Right atrium auricular region (tissue), 2 donors: ENCODE measurements around the gene GNA14. TPM values are rescaled to one million over a fixed set of nuclear protein-coding genes. Genes with fewer than 3 reads are reported as not detected.

ENCODE experiments used
- DNase-seq: peaks from one replicate; pipeline ENCODE4 v3.0.0-alpha.2; 2019; ENCODE audit warnings: low spot score
- H3K27ac ChIP-seq, 2 donors: fragments of 200-600 bp; sonication (generic); 1 replicate in 1 of 2; 2 replicates in 1 of 2; pipeline ENCODE4 v1.5.1; 2016 to 2019
- H3K27me3 ChIP-seq, 2 donors: fragments of 200-600 bp; sonication (generic); one replicate each; pipeline versions ENCODE4 v1.5.1 to v1.6.0; 2017 to 2019
- H3K36me3 ChIP-seq: fragments of 200-600 bp; sonication (generic); one replicate; pipeline ENCODE4 v1.5.1; 2016
- H3K4me1 ChIP-seq, 2 donors: fragments of 200-600 bp; sonication (generic); one replicate each; pipeline versions ENCODE4 v1.5.1 to v1.6.0; 2017 to 2019
- H3K4me3 ChIP-seq, 2 donors: fragments of 200-600 bp; sonication (generic); 1 replicate in 1 of 2; 2 replicates in 1 of 2; pipeline ENCODE4 v1.5.1; 2017 to 2019; ENCODE audit warnings: mild to moderate bottlenecking in 1 of 2, moderate library complexity in 1 of 2
- H3K9me3 ChIP-seq, 2 donors: fragments of 200-600 bp; sonication (generic); one replicate each; pipeline ENCODE4 v1.5.1; 2019
- total RNA-seq, 2 donors: library from RNA; depleted of rRNA; stranded (reverse); fragments of >200 nt; gene quantifications; one replicate each; pipeline ENCODE4 v1.1.0, GENCODE V29; 2016
- TF ChIP-seq, protein P1 (sequence below), 2 donors: fragments of 200-600 bp; sonication (generic); IDR thresholded peaks; one replicate each; pipeline ENCODE4 v1.5.1; 2019; ENCODE audit warnings: antibody characterized with exemption in 2 of 2

Gene GNA14
- total RNA-seq, 2 donors from 2014 or later, result 2.2 to 4.3 TPM

- no peaks in the 10 kb centered on the region for H3K9me3 ChIP-seq
- no peak for DNase-seq
- H3K4me1 ChIP-seq, result no peaks in the 10 kb centered on the region
- no peak overlapping the region for H3K4me3 ChIP-seq
- H3K27ac ChIP-seq, result no peak overlapping the region
- TF ChIP-seq, protein P1, sequence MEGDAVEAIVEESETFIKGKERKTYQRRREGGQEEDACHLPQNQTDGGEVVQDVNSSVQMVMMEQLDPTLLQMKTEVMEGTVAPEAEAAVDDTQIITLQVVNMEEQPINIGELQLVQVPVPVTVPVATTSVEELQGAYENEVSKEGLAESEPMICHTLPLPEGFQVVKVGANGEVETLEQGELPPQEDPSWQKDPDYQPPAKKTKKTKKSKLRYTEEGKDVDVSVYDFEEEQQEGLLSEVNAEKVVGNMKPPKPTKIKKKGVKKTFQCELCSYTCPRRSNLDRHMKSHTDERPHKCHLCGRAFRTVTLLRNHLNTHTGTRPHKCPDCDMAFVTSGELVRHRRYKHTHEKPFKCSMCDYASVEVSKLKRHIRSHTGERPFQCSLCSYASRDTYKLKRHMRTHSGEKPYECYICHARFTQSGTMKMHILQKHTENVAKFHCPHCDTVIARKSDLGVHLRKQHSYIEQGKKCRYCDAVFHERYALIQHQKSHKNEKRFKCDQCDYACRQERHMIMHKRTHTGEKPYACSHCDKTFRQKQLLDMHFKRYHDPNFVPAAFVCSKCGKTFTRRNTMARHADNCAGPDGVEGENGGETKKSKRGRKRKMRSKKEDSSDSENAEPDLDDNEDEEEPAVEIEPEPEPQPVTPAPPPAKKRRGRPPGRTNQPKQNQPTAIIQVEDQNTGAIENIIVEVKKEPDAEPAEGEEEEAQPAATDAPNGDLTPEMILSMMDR (IDR thresholded peaks at IDR 0.05), result no peak
- no peaks in the 10 kb centered on the region for H3K36me3 ChIP-seq
- H3K27me3 ChIP-seq, result no peaks in the 10 kb centered on the region
These were observed 223.1 kb downstream of the GNA14 start for GRCh38 chr9:77424993-77425392.

DNA sequence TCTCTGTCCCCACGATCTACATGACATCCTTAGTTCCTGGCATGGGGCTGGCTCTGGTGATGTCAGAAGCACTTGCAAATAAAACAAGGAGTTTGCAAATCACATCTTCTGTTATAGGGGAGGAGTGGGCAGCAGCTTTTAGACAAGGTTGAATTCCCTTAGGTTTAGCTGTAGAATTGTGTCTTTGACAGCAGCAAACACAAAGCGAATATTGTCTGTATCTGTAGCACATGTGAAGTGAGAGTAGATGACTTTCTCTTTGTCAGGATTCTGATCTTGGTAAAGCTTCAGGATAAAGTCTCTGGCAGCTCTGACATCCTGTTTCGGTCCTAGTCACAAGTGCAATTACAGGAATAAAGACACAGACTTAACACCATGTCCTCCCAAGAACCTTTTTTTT is 224.3 kb downstream of the GNA14 start:
- H3K9me3 ChIP-seq, result no peaks in the 10 kb centered on the region
- DNase-seq, result no peak
- TF ChIP-seq, protein P1 (IDR thresholded peaks at IDR 0.05), result no peak
- H3K36me3 ChIP-seq, result no peaks in the 10 kb centered on the region
- no peak overlapping the region for H3K4me3 ChIP-seq
- H3K4me1 ChIP-seq, result no peaks in the 10 kb centered on the region
- H3K27me3 ChIP-seq, result no peaks in the 10 kb centered on the region
- no peak overlapping the region for H3K27ac ChIP-seq

DNA sequence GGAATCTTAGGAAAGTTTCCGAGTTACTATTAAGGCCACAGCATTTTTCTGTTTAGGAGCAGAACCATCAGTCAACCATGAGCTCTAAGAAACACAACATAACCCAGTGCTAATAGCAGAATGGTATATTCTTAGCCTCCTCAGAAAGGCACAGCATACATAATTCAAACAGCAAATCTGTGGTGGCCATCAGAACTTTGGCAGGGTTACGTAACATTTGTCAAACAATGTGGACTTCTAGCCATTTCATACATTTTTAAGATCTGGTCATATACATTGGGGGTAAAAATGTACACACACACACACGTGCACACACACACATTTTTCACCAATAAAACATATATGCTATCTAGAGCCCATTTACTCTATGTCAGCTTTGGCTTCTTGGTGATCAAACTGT is 225.2 kb downstream of the GNA14 start:
- Histone ChIP-seq H3K27me3 (no peaks in the 10 kb centered on the region), H3K36me3 (no peaks in the 10 kb centered on the region), H3K4me1 (no peaks in the 10 kb centered on the region), H3K9me3 (no peaks in the 10 kb centered on the region), H3K27ac (no peak overlapping the region), H3K4me3 (no peak overlapping the region)
- DNase-seq, result no peak
- TF ChIP-seq, protein P1 (IDR thresholded peaks at IDR 0.05), result no peak

- TF ChIP-seq, protein P1 (IDR thresholded peaks at IDR 0.05), result no peak
- Histone ChIP-seq H3K36me3 (no peaks in the 10 kb centered on the region), H3K27me3 (no peaks in the 10 kb centered on the region), H3K9me3 (no peaks in the 10 kb centered on the region), H3K27ac (no peak overlapping the region), H3K4me1 (peaks cover 0 to 5% of the 10 kb centered on the region in 2 donors), H3K4me3 (no peak overlapping the region)
- no peak for DNase-seq
These were observed 226.4 kb downstream of the GNA14 start for GRCh38 chr9:77421506-77422265.

DNA sequence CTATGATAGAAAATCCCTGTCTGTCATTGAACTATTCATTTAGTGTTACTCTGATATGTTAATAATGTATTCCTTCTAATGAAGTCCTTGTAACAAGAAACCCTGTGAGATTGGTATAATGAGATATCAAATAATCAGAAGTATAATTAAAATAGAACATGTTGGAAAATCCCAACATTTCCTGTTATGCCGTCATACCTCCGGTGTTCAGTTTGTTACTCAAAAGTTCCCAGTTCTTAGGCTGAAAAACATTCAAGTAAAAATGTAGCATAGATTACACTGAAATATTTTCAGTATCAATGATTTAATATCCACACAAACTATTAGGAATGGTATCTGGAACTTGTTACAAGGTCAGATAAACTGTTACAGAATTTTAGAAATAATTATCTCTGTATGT is 227.5 kb downstream of the GNA14 start:
- H3K4me3 ChIP-seq, result no peak overlapping the region
- H3K27ac ChIP-seq, result no peak overlapping the region
- H3K9me3 ChIP-seq, result no peaks in the 10 kb centered on the region
- peaks cover 0 to 5% of the 10 kb centered on the region in 2 donors for H3K4me1 ChIP-seq
- TF ChIP-seq, protein P1 (IDR thresholded peaks at IDR 0.05), result no peak
- H3K27me3 ChIP-seq, result no peaks in the 10 kb centered on the region
- no peak for DNase-seq
- peaks cover 9% of the 10 kb centered on the region for H3K36me3 ChIP-seq

DNA sequence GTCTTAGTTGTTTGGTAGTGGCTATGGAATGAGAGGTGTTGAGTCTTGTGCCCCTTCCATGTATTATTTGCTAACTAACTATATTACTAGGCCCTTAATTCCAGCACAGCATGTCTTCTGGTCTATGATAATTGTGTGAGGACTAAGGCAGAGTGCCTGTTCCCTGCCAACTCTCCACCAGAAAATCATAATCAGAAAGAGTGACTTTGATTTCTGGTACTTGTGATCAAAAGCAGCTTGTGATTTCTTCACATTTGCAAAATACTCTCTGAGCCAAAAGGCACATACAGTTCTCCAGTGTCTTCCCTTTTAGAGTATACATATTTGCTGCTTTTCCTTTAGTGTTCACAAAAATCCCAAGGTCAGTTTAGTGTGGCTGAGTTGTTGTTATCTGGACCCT is 229.9 kb downstream of the GNA14 start:
- H3K27me3 ChIP-seq, result no peaks in the 10 kb centered on the region
- no peak overlapping the region for H3K27ac ChIP-seq
- H3K4me3 ChIP-seq, result no peak overlapping the region
- H3K4me1 ChIP-seq, result peaks cover 0 to 5% of the 10 kb centered on the region in 2 donors
- H3K9me3 ChIP-seq, result no peaks in the 10 kb centered on the region
- H3K36me3 ChIP-seq, result peaks cover 10% of the 10 kb centered on the region
- no peak for DNase-seq
- TF ChIP-seq, protein P1 (IDR thresholded peaks at IDR 0.05), result no peak
